HG03460 (cell line): ENCODE data around the gene TTC12.

Experiments
- ATAC-seq: cut with Tn5 transposase; IDR thresholded peaks from one replicate; pipeline ENCODE4 v1.9.1; 2021; ENCODE audit not compliant: unreplicated experiment

TTC12 gene

DNA sequence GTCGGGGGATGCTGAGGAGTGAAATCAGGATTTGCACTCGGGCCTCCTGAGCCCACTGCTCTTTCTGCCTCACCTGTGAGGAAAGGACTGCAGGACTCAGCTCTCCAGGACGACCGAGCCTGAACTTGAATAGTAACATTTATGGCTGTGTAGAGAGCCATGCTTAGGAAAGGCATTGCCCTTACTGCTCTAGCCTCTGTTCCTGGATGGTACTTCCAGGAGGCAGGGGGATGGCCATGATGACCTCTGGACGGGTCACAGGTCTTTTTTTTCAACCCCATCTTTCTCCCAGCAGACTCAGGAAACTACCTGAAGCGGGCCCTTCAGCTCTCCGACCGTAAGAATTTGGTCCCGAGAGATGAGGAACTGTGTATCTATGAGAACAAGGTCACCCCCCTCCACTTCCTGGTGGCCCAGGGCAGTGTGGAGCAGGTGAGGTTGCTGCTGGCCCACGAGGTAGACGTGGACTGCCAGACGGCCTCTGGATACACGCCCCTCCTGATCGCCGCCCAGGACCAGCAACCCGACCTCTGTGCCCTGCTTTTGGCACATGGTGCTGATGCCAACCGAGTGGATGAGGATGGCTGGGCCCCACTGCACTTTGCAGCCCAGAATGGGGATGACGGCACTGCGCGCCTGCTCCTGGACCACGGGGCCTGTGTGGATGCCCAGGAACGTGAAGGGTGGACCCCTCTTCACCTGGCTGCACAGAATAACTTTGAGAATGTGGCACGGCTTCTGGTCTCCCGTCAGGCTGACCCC lies 84.5 kb downstream of the TTC12 start:
- ATAC-seq, result no peak

DNA sequence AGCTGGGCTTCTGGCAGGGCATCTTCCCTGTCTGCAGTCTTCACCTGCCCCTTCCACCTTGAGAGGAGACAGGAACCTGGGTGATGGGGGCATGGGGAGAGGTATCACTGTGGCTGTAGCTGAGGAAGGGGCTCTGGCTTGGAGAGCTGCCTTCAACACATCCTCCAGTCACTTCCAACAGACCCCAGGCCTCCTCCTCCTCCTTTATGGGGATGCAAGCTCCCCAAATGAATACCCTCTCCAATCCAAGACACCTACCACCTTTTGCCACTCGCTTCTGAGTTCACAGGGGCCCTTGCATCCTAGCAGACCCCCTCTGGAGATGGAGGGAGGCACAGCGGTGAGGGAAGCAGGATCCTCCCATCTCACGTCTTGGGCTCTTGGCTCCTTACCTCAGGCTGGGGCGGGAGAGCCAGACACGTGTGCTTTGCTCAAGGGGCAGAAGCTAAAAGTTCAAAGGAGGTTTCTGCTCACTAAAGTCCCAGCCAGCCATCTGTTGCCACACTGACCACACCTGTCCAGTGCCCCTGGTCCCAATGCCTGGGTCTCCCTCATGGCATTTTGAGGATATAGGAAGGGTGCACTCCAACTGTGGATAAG lies 86.3 kb downstream of the TTC12 start:
- no peak for ATAC-seq

GRCh38 chr11:113401718-113402117 lies 87.3 kb downstream of the TTC12 start:
- ATAC-seq, result no peak

DNA sequence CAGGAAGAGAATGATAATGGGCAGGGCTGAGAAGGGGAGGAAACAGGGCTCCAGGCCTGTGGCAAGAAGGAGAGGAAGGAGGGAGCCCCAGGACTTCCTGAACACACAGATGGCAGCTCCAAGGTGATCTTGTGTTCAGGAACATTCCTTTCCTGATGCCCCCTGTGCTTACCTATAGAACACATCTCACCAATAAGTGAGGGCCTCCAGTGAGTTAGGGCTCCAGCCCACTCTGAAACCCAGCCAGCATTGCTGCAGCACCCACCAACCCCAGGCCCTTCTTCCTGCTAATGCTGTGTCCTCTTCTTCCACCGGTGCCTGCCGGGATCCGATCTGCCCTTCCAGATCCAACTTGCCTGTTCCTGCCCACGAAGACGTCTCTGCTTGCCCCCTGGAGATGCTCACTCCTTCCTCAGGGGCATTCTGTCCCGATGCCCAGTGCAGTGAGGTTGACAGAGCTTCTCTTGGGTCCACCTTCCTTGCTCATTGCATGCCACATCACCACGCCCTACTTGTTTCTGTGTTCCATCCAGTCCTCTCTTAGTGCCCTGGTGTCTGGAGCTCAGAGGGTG lies 90.6 kb downstream of the TTC12 start:
- ATAC-seq, result no peak

DNA sequence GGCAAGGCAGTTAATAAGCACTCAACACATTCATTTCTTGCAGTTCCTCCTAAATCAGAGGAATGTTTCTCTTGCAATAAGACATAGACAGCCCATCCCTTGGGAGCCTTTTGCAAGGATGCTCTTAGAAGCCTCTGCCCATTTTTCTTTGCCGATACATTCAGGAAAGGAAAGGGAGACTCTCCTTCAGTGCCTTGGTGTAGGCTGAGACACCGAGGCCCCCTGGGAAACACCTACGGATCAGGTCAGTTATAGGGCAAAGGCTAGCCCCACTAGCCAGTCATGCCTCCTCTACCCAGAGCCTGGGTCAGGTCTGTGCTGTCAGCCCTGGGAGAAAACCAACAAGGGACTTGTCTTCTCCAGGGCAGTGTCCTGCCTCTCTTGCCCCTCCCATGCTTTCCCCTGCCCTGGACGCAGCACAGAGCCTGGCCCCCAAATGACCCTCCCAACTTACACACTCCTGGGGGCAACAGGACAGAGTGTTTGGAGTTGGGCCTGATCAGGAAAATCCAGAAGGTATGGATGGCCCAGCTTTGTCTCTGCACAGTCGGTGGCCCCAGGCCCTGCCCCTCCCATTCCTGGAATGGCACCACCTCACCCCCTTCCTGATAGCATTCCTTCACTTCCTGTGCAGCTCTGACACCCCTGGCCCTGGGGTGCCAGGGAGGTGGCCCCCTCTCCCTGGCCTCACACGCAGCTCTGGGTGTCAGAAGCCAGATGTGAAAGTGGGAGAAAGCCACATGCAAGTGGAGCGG lies 91.5 kb downstream of the TTC12 start:
- ATAC-seq, result no peak

DNA sequence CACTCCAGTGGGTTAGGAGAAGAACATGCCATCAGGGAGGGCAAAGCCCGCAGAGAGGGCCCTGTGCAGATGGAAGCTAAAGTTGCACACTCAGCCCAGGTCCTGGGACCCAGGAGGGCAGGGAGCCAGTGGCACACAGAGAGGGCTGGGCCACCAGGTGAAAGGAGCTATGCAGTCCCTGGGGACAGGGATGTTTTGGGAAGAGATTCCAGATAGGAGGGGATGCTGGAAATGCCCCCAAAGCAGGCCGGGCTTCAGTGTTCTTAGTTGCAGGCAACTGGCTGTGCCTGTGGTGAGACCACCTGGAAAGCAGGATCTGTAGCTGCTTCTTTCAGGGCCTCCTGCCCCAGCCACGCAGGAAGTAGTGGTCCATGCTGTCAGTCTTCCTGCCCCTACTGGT lies 92.8 kb downstream of the TTC12 start:
- ATAC-seq, result no peak

GRCh38 chr11:113408206-113408605 lies 93.8 kb downstream of the TTC12 start:
- ATAC-seq, result no peak

DNA sequence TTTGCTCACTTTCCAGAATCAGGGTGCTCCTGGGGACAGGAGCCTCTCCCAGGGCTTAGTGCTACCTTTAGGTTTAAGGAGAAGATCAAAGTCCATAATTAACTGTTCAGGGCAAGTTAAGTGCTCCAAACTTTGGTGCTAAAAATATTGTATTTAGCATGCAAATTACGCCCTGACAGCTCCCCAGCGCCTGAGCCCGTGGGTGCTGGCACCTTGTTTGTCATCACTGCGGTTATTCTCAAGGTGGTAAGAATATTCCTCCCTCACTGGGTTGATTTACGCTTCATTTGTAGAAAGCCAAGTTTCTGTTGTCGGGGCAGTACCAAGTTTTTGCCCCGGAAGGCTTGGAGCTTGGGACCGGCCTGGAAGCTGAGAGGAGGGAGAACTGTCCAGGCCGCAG lies 94.5 kb downstream of the TTC12 start:
- ATAC-seq, result no peak

DNA sequence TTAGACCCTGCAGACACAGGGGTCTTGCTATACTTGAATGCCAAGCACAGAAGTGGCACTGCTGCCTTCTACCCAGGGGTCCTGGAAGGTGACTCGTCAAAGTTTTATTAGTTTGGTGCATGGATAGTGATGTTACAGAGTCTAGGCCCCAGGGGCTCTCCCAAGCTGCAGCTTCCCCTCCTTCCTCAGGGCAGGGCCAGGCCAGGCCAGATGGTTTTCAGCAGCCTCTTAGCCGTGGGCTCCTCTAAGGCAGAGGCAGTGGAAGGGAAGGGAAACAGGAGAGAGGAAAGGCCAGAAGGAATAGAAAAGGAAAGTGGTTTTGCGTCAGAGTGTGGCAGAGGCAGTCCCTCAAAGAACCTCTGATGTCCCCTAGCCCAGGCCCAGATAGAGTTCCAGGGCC lies 95.1 kb downstream of the TTC12 start:
- ATAC-seq, result no peak

DNA sequence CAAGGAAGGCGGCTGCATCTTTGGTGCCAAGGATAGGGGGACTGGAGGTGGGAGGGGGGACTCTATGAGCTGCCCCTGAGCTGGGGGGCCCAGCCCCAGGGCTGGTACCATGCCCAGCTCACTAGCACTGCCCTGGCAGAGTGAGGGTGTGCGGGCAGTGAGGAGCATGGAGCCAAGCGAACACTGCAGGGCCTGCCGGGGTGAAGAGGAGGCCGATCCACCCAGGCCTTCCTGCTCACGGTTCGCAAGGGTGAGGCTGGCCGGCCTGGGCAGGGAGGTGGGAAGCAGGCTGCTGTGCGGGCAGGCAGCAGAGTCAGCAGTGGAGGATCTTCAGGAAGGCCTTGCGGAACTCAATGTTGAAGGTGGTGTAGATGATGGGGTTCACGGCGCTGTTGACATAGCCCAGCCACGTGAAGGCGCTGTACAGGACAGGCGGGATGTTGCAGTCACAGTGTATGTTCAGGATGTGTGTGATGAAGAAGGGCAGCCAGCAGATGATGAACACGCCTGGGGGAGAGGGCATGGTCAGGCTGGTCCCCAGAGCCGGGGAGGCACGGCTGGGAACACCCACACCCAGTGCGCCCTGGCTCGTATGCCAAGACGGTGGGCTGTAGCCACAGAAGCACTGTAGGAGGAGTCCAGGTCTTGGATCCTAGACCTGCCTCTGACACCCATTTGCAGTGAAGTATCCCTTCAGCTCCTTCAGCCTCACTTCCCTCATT lies 96.2 kb downstream of the TTC12 start:
- ATAC-seq, result no peak

DNA sequence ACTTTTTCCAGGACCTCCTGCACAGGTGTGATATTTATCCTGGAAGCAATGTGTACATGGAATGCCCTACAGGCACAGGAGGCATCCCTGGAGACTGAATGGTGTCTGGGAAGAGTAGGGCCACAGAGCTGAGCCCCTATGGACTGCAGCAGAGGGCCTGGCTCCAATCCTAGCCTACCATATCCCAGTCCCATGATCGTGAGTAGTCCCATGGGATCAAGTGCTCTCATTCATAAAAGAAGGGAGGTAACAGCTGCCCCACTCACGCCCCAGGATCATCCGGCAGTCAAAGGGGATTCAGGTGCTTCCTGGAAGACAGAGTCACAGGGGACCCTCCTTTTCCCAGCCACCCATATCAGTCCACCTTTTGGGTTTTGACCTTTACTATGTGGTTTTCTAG lies 97.2 kb downstream of the TTC12 start:
- ATAC-seq, result no peak

- no peak for ATAC-seq
Measured at GRCh38 chr11:113412675-113413074, 98.3 kb downstream of the TTC12 start.

DNA sequence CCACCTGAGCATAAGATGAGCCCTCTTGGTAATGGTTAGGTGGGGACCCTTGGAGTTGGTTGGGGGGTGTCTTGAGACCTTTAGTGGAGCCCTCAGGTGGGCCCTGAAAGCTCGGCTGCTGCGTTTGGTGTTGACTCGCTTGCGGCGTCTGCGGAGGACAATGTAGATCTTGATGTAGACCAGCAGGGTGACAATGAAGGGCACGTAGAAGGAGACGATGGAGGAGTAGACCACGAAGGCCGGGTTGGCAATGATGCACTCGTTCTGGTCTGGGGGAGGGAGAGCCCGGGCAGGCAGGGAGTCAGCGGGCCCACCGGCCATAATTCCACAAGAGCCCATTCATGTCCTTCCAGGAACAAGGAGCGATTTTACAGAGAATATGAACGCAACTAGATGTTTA lies 101.0 kb downstream of the TTC12 start:
- no peak for ATAC-seq
